ENCODE results near the gene FRK. TPM values are rescaled to one million over a fixed set of nuclear protein-coding genes. Genes with fewer than 3 reads are reported as not detected.
"Not testable (repeated sequence)": the region's sequence is repeated elsewhere in the genome, so short reads cannot be mapped to it uniquely, and the experiment has no call there.

The FRK gene
- total RNA-seq, 4 donors from 2014 or later = 0.59 to 3.2 (median 2.0) TPM

DNA sequence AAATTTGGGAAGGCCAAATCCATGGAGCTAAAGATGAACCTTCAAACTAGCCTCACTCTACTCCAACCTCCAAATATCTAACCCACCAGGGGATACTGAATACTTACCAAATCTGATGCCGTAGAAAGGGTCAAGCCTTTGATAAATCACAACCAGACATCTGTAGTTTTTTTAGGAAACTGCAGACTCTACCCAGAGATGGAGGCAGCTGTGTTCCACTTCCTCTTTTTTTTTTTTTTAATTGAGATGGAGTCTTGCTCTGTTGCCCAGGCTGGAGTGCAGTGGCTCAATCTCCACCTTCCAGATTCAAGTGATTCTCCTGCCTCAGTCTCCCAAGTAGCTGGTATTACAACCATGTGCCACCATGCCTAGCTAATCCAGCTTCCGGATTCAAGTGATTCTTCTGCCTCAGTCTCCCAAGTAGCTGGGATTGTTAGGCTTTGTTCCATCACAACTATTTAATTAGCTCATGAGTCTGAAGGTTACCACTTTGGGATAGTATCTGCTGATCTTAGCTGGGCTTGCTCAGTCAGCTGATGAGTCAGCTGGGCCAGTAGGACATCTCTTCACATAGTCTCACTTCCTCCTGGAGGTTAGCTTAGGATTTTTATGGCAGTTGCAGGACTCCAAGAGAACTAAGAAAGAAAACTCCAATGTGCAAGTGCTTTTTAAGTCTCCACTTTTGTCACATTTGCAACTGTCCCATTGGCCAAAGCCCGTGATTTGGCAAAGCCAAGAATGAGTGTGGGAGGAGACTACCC lies 13.3 kb downstream of the FRK start:
- no peak overlapping the region for H3K4me3 ChIP-seq (ENCODE audit: low read depth, poor library complexity, severe bottlenecking)
- DNase-seq (ENCODE audit: low spot score in 2 of 2) = no peak
- intact Hi-C loops (cut with DNase I; ENCODE audit: low total_unique reads) = no loop called here
- 90 to 94% methylated on average over 3 of the region's 3 CpGs for WGBS, 2 donors
- TF ChIP-seq POLR2A (IDR thresholded peaks at IDR 0.05) (no peak), CTCF (IDR thresholded peaks at IDR 0.05) (no peak)

GRCh38 chr6:116046737-116047136 lies 14.0 kb downstream of the FRK start:
- intact Hi-C loops (cut with DNase I; ENCODE audit: low total_unique reads) = no loop called here
- H3K4me3 ChIP-seq (ENCODE audit: low read depth, poor library complexity, severe bottlenecking) = no peak overlapping the region
- 0% methylated on average over 1 of the region's 1 CpG for WGBS, 2 donors
- no peak for DNase-seq (ENCODE audit: low spot score in 2 of 2)
- TF ChIP-seq POLR2A (IDR thresholded peaks at IDR 0.05) = no peak
- TF ChIP-seq CTCF (IDR thresholded peaks at IDR 0.05) = no peak

DNA sequence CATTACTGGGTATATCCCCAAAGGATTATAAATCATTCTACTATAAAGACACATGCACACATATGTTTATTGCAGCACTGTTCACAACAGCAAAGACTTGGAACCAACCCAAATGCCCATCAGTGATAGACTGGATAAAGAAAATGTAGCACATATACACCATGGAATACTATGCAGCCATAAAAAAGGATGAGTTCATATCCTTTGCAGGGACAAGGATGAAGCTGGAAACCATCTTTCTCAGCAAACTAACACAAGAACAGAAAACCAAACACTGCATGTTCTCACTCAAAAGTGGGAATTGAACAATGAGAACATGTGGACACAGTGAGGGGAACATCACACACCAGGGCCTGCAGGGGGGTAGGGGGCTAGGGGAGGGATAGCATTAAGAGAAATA lies 14.4 kb downstream of the FRK start:
- intact Hi-C loops (cut with DNase I; ENCODE audit: low total_unique reads); H3K4me3 ChIP-seq (ENCODE audit: low read depth, poor library complexity, severe bottlenecking); DNase-seq (ENCODE audit: low spot score in 2 of 2): not testable (repeated sequence)

- H3K4me3 ChIP-seq (ENCODE audit: low read depth, poor library complexity, severe bottlenecking) = no peak overlapping the region
- no peak for DNase-seq (ENCODE audit: low spot score in 2 of 2)
- intact Hi-C loops (cut with DNase I; ENCODE audit: low total_unique reads) = no loop called here
- WGBS, 2 donors = 92 to 94% methylated on average over 5 of the region's 5 CpGs
- TF ChIP-seq CTCF (IDR thresholded peaks at IDR 0.05) (no peak), POLR2A (IDR thresholded peaks at IDR 0.05) (no peak)
These were observed 18.8 kb downstream of the FRK start for GRCh38 chr6:116041934-116042333.

GRCh38 chr6:116040993-116041392 lies 19.7 kb downstream of the FRK start:
- DNase-seq (ENCODE audit: low spot score in 2 of 2) = no peak
- H3K4me3 ChIP-seq (ENCODE audit: low read depth, poor library complexity, severe bottlenecking) = no peak overlapping the region
- WGBS, 2 donors = 89 to 97% methylated on average over 2 of the region's 2 CpGs
- intact Hi-C loops (cut with DNase I; ENCODE audit: low total_unique reads) = no loop called here
- TF ChIP-seq POLR2A (IDR thresholded peaks at IDR 0.05) (no peak), CTCF (IDR thresholded peaks at IDR 0.05) (no peak)

GRCh38 chr6:116036885-116037284 lies 23.8 kb downstream of the FRK start:
- TF ChIP-seq CTCF (IDR thresholded peaks at IDR 0.05) (no peak), POLR2A (IDR thresholded peaks at IDR 0.05) (no peak)
- no peak overlapping the region for H3K4me3 ChIP-seq (ENCODE audit: low read depth, poor library complexity, severe bottlenecking)
- DNase-seq (ENCODE audit: low spot score in 2 of 2) = no peak
- intact Hi-C loops (cut with DNase I; ENCODE audit: low total_unique reads) = no loop called here

All from lower leg skin (tissue), 4 donors.